ENCODE results near the gene GAGE12J. TPM values are rescaled to one million over a fixed set of nuclear protein-coding genes. Genes with fewer than 3 reads are reported as not detected.

The GAGE12J gene
- total and polyA plus RNA-seq, 4 donors: not detected

- Histone ChIP-seq H3K9ac (ENCODE audit: low read depth in 1 of 2, low read length in 2 of 2) (no peak overlapping the region), H3K9me3 (ENCODE audit: control insufficient read depth in 4 of 4, low read length in 3 of 4) (no peaks in the 10 kb centered on the region), H3K27me3 (ENCODE audit: control insufficient read depth in 4 of 4, insufficient read depth in 4 of 4, low read length in 3 of 4) (no peaks in the 10 kb centered on the region), H3K27ac (ENCODE audit: low read depth in 1 of 2, low read length in 2 of 2) (no peak overlapping the region), H3K4me3 (ENCODE audit: low read depth in 1 of 3, low read length in 3 of 3) (no peak overlapping the region), H3K36me3 (ENCODE audit: control insufficient read depth in 4 of 4, insufficient read depth in 3 of 4, low read depth in 1 of 4, low read length in 3 of 4) (no peaks in the 10 kb centered on the region), H3K4me1 (ENCODE audit: control insufficient read depth in 4 of 4, insufficient read depth in 4 of 4, low read length in 3 of 4) (peaks cover 0 to 4% (median under 1%) of the 10 kb centered on the region in 4 donors)
- 91% methylated on average over 1 of the region's 1 CpG for WGBS
- DNase-seq (ENCODE audit: low spot score): no peak
- TF ChIP-seq FOXA1 (IDR thresholded peaks at IDR 0.05): no peak
- no peak for TF ChIP-seq CTCF (IDR thresholded peaks at IDR 0.05; ENCODE audit: low read depth, low read length, missing input control)
- TF ChIP-seq SP1 (IDR thresholded peaks at IDR 0.05): no peak
- TF ChIP-seq YY1 (IDR thresholded peaks at IDR 0.05): no peak
- TF ChIP-seq MAX (IDR thresholded peaks at IDR 0.05): no peak
- TF ChIP-seq TAF1 (conservative IDR thresholded peaks at IDR 0.05): no peak
- TF ChIP-seq ZBTB33 (IDR thresholded peaks at IDR 0.05): no peak
- TF ChIP-seq FOXA2 (IDR thresholded peaks at IDR 0.05): no peak
- no peak for TF ChIP-seq RXRA (IDR thresholded peaks at IDR 0.05)
Measured at GRCh38 chrX:49287665-49288064, 34.2 kb upstream of the GAGE12J start.

- Histone ChIP-seq H3K36me3 (ENCODE audit: control insufficient read depth in 4 of 4, insufficient read depth in 3 of 4, low read depth in 1 of 4, low read length in 3 of 4) (no peaks in the 10 kb centered on the region), H3K4me1 (ENCODE audit: control insufficient read depth in 4 of 4, insufficient read depth in 4 of 4, low read length in 3 of 4) (peaks cover 0 to 4% (median under 1%) of the 10 kb centered on the region in 4 donors), H3K27me3 (ENCODE audit: control insufficient read depth in 4 of 4, insufficient read depth in 4 of 4, low read length in 3 of 4) (no peaks in the 10 kb centered on the region), H3K9me3 (ENCODE audit: control insufficient read depth in 4 of 4, low read length in 3 of 4) (no peaks in the 10 kb centered on the region), H3K9ac (ENCODE audit: low read depth in 1 of 2, low read length in 2 of 2) (no peak overlapping the region), H3K4me3 (ENCODE audit: low read depth in 1 of 3, low read length in 3 of 3) (no peak overlapping the region), H3K27ac (ENCODE audit: low read depth in 1 of 2, low read length in 2 of 2) (no peak overlapping the region)
- no peak for TF ChIP-seq MAX (IDR thresholded peaks at IDR 0.05)
- no peak for TF ChIP-seq RAD21 (IDR thresholded peaks at IDR 0.05)
- no peak for TF ChIP-seq GABPA (IDR thresholded peaks at IDR 0.05 in 1 of 2, conservative IDR thresholded peaks at IDR 0.05 in 1 of 2)
- no peak for TF ChIP-seq EGR1 (IDR thresholded peaks at IDR 0.05; ENCODE audit: low read depth in 2 of 2)
- TF ChIP-seq CTCF (IDR thresholded peaks at IDR 0.05; ENCODE audit: low read depth, low read length, missing input control): no peak
- no peak for TF ChIP-seq REST (IDR thresholded peaks at IDR 0.05)
- no peak for TF ChIP-seq HNF4G (IDR thresholded peaks at IDR 0.05)
- TF ChIP-seq FOXA1 (IDR thresholded peaks at IDR 0.05): no peak
- TF ChIP-seq TAF1 (conservative IDR thresholded peaks at IDR 0.05): no peak
- TF ChIP-seq ZBTB33 (IDR thresholded peaks at IDR 0.05): no peak
- no peak for TF ChIP-seq JUND (IDR thresholded peaks at IDR 0.05)
- TF ChIP-seq RXRA (IDR thresholded peaks at IDR 0.05): no peak
- TF ChIP-seq FOXA2 (IDR thresholded peaks at IDR 0.05): no peak
- TF ChIP-seq NR2F2 (IDR thresholded peaks at IDR 0.05): no peak
- TF ChIP-seq ATF3 (IDR thresholded peaks at IDR 0.05): no peak
- TF ChIP-seq HNF4A (conservative IDR thresholded peaks at IDR 0.05): no peak
- no peak for TF ChIP-seq SP1 (IDR thresholded peaks at IDR 0.05)
- DNase-seq (ENCODE audit: low spot score): no peak
- 78% methylated on average over 7 of the region's 7 CpGs for WGBS
Measured at GRCh38 chrX:49290215-49290614, 31.6 kb upstream of the GAGE12J start.

All from liver (tissue), 9 donors.